ENCODE results near the gene WFIKKN2. TPM values are rescaled to one million over a fixed set of nuclear protein-coding genes. Genes with fewer than 3 reads are reported as not detected.

Gene WFIKKN2
- polyA plus RNA-seq, 1 donor (not counting 4 experiments of a cell fraction or from before 2014, with no cell fraction given), result not detected

DNA sequence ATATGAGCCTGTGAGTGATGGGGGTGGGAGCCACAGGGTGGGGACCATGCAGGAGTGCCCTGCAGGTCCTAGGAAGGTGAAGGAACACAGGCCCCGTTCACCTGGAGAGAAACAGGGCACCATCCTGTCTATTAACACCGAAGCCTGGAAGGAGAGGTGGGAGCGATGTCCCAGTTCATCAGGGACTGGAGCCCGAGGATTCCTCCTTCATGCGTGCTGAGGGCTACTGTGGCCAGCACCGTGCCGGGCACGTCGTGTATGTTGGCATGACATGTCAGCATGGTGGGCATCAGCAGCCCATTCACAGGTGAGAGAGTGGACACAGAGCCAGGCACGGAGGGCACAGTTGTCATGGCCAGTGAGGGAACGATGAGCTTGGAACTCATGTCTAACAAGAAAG lies 1.4 kb downstream of the WFIKKN2 start:
- no peak overlapping the region for H3K9ac ChIP-seq (ENCODE audit: control insufficient read depth, extremely low read depth, insufficient read depth, low read length)
- DNase-seq (ENCODE audit: low read depth, low spot score) (no peak), FAIRE-seq (no peak)
- peaks cover 13% of the 10 kb centered on the region for H3K27me3 ChIP-seq (ENCODE audit: control insufficient read depth, extremely low read depth, insufficient read depth, low read length)
- no peaks in the 10 kb centered on the region for H4K20me1 ChIP-seq (ENCODE audit: control insufficient read depth, extremely low read depth, insufficient read depth, low read length)
- TF ChIP-seq, protein P1, sequence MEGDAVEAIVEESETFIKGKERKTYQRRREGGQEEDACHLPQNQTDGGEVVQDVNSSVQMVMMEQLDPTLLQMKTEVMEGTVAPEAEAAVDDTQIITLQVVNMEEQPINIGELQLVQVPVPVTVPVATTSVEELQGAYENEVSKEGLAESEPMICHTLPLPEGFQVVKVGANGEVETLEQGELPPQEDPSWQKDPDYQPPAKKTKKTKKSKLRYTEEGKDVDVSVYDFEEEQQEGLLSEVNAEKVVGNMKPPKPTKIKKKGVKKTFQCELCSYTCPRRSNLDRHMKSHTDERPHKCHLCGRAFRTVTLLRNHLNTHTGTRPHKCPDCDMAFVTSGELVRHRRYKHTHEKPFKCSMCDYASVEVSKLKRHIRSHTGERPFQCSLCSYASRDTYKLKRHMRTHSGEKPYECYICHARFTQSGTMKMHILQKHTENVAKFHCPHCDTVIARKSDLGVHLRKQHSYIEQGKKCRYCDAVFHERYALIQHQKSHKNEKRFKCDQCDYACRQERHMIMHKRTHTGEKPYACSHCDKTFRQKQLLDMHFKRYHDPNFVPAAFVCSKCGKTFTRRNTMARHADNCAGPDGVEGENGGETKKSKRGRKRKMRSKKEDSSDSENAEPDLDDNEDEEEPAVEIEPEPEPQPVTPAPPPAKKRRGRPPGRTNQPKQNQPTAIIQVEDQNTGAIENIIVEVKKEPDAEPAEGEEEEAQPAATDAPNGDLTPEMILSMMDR (optimal IDR thresholded peaks at IDR 0.05 in 1 of 3, IDR thresholded peaks at IDR 0.05 in 1 of 3, conservative IDR thresholded peaks at IDR 0.05 in 1 of 3; ENCODE audit: extremely low read depth in 1 of 3, insufficient read depth in 2 of 3, low read length in 3 of 3), result no peak
- TF ChIP-seq EZH2 (IDR thresholded peaks at IDR 0.05; ENCODE audit: low read length), result no peak
- H2AFZ ChIP-seq (ENCODE audit: control insufficient read depth, low read length), result no peak overlapping the region
- H3K4me2 ChIP-seq (ENCODE audit: control insufficient read depth, extremely low read depth, insufficient read depth, low read depth, low read length), result no peak overlapping the region
- no peak overlapping the region for H3K4me3 ChIP-seq (ENCODE audit: control insufficient read depth in 2 of 3, extremely low read depth in 1 of 3, insufficient read depth in 2 of 3, low read depth in 1 of 3, low read length in 3 of 3)
- no peaks in the 10 kb centered on the region for H3K4me1 ChIP-seq (ENCODE audit: control insufficient read depth, extremely low read depth, insufficient read depth, low read length)
- no peaks in the 10 kb centered on the region for H3K9me1 ChIP-seq (ENCODE audit: control insufficient read depth, extremely low read depth, insufficient read depth, low read length)
- no peaks in the 10 kb centered on the region for H3K36me3 ChIP-seq (ENCODE audit: control insufficient read depth in 2 of 2, extremely low read depth in 1 of 2, insufficient read depth in 2 of 2, low read length in 2 of 2)
- dilution Hi-C loops (cut with MboI; ENCODE audit: extremely low pct_ligation_motif_present, low sequenced_read_pairs), result no loop called here
- no peaks in the 10 kb centered on the region for H3K79me2 ChIP-seq (ENCODE audit: control insufficient read depth, insufficient read depth, low read length)
- H3K27ac ChIP-seq (ENCODE audit: control insufficient read depth, insufficient read depth, low read length), result no peak overlapping the region
- H3K9me3 ChIP-seq (ENCODE audit: control insufficient read depth, low read depth, low read length), result no peaks in the 10 kb centered on the region

- Histone ChIP-seq H3K9me3 (ENCODE audit: control insufficient read depth, low read depth, low read length) (no peaks in the 10 kb centered on the region), H3K79me2 (ENCODE audit: control insufficient read depth, insufficient read depth, low read length) (no peaks in the 10 kb centered on the region), H3K9ac (ENCODE audit: control insufficient read depth, extremely low read depth, insufficient read depth, low read length) (no peak overlapping the region), H3K4me3 (ENCODE audit: control insufficient read depth in 2 of 3, extremely low read depth in 1 of 3, insufficient read depth in 2 of 3, low read depth in 1 of 3, low read length in 3 of 3) (no peak overlapping the region), H3K4me2 (ENCODE audit: control insufficient read depth, extremely low read depth, insufficient read depth, low read depth, low read length) (no peak overlapping the region), H3K9me1 (ENCODE audit: control insufficient read depth, extremely low read depth, insufficient read depth, low read length) (no peaks in the 10 kb centered on the region), H2AFZ (ENCODE audit: control insufficient read depth, low read length) (no peak overlapping the region), H3K36me3 (ENCODE audit: control insufficient read depth in 2 of 2, extremely low read depth in 1 of 2, insufficient read depth in 2 of 2, low read length in 2 of 2) (no peaks in the 10 kb centered on the region), H3K4me1 (ENCODE audit: control insufficient read depth, extremely low read depth, insufficient read depth, low read length) (peaks cover 2% of the 10 kb centered on the region), H4K20me1 (ENCODE audit: control insufficient read depth, extremely low read depth, insufficient read depth, low read length) (no peaks in the 10 kb centered on the region), H3K27ac (ENCODE audit: control insufficient read depth, insufficient read depth, low read length) (no peak overlapping the region), H3K27me3 (ENCODE audit: control insufficient read depth, extremely low read depth, insufficient read depth, low read length) (peaks cover 13% of the 10 kb centered on the region)
- TF ChIP-seq, protein P1 (optimal IDR thresholded peaks at IDR 0.05 in 1 of 3, IDR thresholded peaks at IDR 0.05 in 1 of 3, conservative IDR thresholded peaks at IDR 0.05 in 1 of 3; ENCODE audit: extremely low read depth in 1 of 3, insufficient read depth in 2 of 3, low read length in 3 of 3), result no peak
- no peak for TF ChIP-seq EZH2 (IDR thresholded peaks at IDR 0.05; ENCODE audit: low read length)
- dilution Hi-C loops (cut with MboI; ENCODE audit: extremely low pct_ligation_motif_present, low sequenced_read_pairs), result no loop called here
- FAIRE-seq (no peak), DNase-seq (ENCODE audit: low read depth, low spot score) (no peak)
Measured at GRCh38 chr17:50837286-50837979, 2.0 kb downstream of the WFIKKN2 start.

Data from keratinocyte (primary cell).